ENCODE measurements around the gene PPFIA2.

PPFIA2 gene

GRCh38 chr12:81208187-81208911 is 550.8 kb downstream of the PPFIA2 start:
- Histone ChIP-seq H3K27ac (no peak overlapping the region), H3K4me1 (ENCODE audit: control insufficient read depth in 1 of 2, insufficient read depth in 1 of 2, low read depth in 1 of 2, low read length in 1 of 2) (no peaks in the 10 kb centered on the region), H3K27me3 (no peaks in the 10 kb centered on the region), H3K9me3 (no peaks in the 10 kb centered on the region), H3K4me3 (ENCODE audit: low read depth in 1 of 2, low read length in 1 of 2) (no peak overlapping the region), H3K36me3 (no peaks in the 10 kb centered on the region)
- no peak for TF ChIP-seq CTCF (IDR thresholded peaks at IDR 0.05)
